HG03439 (cell line): ENCODE measurements around the gene PSG1.
"Not testable (repeated sequence)": the region's sequence is repeated elsewhere in the genome, so short reads cannot be mapped to it uniquely, and the experiment has no call there.

ENCODE experiments used
- ATAC-seq: cut with Tn5 transposase; IDR thresholded peaks from one replicate; pipeline ENCODE4 v1.9.1; 2021; ENCODE audit warnings: mild to moderate bottlenecking, moderate library complexity; ENCODE audit not compliant: unreplicated experiment

PSG1 gene

DNA sequence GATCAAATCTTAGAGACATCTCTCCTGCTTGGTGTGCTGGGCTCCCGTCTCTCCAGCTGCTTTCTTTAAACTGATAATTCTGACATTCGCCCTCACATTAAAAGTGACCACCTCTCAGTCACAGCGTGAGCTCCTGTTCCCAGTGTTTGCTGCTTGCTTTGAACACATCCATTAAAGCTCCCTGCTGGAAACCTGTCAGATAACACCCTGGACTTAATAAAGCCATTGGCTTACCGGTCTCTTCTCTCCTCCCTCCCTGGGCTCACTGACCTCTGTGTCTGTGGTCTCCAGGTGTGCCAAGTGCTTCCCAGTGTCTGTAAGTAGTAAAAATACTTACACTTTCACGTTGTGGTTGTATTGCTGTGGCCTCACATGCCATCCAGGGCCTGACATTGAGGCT is 2.5 kb upstream of the PSG1 start:
- not testable (repeated sequence) for ATAC-seq

GRCh38 chr19:42881279-42881678 is 1.8 kb upstream of the PSG1 start:
- not testable (repeated sequence) for ATAC-seq

GRCh38 chr19:42880621-42881020 is 1.1 kb upstream of the PSG1 start:
- not testable (repeated sequence) for ATAC-seq

GRCh38 chr19:42876596-42876995 is 2.9 kb downstream of the PSG1 start:
- not testable (repeated sequence) for ATAC-seq

DNA sequence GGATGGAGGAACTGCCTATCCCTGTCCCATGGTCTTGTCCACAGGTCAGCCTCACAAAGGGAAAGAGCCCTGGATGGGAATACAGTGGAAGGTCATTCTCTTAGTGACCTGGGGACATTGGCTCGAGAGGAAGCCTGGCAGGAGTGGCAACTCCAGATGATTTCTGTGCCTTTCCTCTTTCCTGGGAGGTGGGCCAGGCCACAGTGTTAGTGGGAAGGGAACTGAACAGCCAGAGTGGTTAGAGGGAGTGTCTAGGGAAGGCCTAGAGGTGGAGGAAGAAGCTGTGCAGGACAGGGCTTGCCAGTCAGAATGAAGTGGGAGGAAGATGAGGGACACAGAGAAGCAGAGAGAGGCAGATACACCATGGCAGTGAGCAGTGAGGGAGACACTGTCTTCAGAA is 3.6 kb downstream of the PSG1 start:
- ATAC-seq = not testable (repeated sequence)

GRCh38 chr19:42874901-42875813 is 4.4 kb downstream of the PSG1 start:
- ATAC-seq = not testable (repeated sequence)

DNA sequence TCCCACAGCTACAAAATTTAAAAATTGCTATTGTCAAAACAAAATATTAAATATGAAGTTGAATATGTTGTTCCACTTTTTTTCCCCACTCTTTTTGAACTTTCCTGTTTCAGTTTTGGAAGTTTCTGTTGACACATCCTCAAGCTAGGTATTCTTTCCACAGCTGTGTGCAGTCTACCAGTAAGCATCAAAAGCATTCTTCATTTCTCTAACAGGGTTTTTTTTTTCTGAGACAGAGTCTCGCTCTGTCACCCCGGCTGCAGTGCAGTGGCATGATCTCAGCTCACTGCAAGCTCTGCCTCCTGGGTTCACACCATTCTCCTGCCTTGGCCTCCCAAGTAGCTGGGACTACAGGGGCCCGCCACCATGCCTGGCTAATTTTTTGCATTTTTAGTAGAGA is 5.4 kb downstream of the PSG1 start:
- ATAC-seq = not testable (repeated sequence)

DNA sequence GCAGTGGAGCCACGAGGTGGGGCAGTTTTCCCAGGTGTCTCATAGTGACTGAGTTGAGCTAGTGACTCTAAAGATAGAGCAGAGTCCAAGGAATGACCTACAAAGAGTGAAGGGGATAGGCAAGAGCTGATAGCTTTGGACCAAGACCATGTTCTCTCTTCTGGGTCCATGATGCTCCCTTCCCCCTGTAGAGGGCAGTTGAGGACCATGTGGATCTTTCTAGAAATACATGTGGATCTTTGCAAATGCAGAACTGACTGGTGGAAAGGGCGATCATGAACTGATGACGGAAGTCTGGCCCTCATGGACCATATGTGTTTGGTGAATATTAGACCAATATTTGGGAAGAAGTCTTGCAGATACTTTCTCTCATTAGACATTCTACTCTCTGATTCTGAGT is 6.9 kb downstream of the PSG1 start:
- ATAC-seq = no peak

DNA sequence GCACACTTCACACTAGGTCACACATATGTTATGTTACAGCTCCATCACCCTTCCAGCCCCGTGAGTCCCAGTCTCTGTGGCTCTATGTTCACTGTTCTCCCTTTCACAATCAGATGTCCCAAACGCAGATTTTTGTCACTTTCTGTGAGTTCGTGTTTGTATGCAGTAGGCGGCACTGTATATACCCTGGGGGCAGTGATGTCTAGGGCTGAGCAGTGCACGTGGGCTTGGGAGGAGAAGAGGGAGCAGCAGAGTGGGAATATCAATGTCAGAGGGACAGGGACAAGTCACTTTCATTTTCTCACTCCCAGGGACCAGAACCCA is 22.0 kb downstream of the PSG1 start:
- ATAC-seq = no peak

DNA sequence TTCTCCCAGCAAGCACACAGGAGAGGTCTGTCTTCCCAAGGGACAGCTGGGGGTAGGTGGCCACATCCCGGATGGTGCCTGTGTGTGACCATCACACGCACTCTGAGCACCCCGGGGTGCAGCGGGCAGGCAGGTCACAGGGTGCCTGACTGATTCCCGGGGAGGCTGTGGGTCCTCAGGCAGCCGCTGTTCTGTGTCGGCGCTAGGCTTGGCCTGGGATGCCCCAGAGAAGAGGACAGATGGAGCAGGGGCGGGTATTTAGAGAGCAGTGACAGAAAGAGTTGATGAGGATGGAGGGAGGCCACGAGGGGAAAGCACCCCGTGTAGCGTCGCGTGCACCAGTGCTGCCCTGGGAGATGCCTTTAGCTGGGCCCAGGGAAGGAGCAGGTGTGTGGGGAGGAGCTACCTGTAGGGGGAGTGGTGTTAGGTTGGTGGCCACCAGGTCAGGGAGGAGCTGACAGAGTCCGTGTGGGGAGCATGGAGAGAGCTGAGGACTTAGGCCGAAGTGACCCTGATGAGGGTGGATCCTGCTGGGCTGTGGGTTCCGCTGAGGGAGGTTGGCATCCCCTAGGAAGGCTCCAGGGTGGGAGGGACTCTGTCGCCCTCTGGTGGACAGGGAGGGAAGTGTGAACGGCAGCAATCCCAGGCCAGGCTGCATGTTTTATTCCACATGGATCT is 22.5 kb downstream of the PSG1 start:
- ATAC-seq = not testable (repeated sequence)

DNA sequence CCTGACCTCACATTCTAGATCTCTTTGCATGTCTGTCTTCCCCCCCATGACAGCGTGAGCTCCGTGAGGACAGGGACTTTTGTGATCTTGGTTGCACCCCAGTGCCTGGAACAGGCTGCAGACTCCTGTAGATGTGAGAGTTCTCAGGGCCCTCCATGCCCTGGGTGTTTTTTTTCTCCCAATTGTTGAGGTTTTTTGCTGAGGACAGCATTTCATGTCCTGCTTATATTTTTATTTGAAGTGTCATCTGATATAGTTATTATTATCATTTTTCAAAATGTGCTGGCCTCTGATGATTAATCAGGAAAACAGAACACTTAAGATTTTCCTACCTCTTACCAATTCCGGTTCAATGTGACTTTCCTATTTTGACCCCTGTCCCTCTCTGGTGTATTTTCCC is 24.8 kb downstream of the PSG1 start:
- ATAC-seq = not testable (repeated sequence)

DNA sequence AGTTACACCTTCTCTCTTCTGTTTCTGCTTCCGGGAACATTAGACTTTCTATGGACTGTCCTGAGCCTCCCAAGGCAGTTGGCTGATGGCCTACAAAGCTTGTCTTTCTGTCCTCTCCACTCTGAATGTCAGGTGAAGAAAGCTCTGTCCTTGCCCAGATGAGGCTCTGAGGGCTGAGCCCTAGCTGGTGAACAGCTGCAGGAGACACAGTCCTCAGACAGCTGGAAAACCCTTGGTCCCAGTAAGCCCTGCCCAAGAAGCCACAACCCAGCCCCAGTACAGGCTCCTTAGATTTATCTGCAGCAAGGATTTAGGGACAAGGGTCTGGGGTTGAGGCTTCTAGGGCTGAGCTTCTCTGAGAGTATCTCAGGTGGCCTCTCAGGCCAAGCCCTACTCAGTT is 26.3 kb downstream of the PSG1 start:
- ATAC-seq = not testable (repeated sequence)

DNA sequence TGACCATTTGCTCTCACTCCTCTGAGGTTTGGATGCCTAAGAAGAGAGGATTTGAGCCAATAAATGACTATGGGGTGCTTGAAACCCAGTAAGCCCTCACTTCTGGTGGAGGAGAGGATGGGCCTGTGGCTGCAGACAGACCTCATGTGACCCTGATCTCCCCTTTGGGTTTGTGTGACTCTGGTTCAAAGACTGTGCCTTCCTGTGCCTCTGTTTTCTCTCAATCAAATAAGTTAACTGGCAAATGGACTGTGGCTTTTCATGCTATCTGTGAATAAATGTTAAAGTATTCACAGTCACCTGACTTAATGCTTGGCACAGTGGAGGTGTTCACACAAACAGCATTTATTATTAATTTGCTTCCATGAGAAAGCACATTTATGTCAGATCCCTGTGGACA is 26.7 kb downstream of the PSG1 start:
- not testable (repeated sequence) for ATAC-seq

GRCh38 chr19:42851718-42852280 is 27.7 kb downstream of the PSG1 start:
- ATAC-seq = not testable (repeated sequence)

- ATAC-seq = no peak
These were observed 28.4 kb downstream of the PSG1 start for GRCh38 chr19:42850981-42851717.

- ATAC-seq = no peak
These were observed 32.9 kb downstream of the PSG1 start for GRCh38 chr19:42846597-42846996.

GRCh38 chr19:42843631-42844030 is 35.9 kb downstream of the PSG1 start:
- not testable (repeated sequence) for ATAC-seq

DNA sequence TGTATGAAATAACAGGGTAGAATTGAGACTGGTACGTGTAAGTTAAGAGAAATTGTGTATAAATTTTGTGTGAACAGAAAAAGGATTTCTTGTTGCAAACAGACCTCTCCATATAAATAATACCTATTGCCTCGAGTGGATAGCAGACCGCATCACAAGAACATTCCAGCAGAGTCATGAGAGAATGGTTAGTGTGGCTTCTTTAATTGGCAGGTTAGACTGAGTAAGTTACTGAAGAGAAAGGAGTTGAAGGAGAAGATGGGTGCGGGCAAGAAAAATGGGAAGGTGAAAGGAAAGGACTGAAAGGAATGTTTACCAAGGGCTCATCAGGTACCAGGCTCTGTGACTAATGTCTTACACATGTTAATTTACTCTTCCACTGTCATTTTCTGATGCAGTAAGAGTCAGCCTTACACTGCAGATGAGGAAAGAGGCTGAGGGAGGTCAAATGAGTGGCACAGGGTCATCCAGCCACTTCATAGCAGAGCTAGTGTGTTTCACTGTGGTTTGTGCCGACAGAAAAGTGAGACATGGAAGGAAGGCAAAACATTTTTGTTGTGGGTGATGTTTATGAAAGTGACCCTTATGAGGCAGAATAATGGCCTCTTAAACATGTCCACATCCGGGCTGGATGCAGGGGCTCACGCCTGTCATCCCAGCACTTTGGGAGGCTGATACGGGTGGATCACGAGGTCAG is 46.6 kb downstream of the PSG1 start:
- not testable (repeated sequence) for ATAC-seq

DNA sequence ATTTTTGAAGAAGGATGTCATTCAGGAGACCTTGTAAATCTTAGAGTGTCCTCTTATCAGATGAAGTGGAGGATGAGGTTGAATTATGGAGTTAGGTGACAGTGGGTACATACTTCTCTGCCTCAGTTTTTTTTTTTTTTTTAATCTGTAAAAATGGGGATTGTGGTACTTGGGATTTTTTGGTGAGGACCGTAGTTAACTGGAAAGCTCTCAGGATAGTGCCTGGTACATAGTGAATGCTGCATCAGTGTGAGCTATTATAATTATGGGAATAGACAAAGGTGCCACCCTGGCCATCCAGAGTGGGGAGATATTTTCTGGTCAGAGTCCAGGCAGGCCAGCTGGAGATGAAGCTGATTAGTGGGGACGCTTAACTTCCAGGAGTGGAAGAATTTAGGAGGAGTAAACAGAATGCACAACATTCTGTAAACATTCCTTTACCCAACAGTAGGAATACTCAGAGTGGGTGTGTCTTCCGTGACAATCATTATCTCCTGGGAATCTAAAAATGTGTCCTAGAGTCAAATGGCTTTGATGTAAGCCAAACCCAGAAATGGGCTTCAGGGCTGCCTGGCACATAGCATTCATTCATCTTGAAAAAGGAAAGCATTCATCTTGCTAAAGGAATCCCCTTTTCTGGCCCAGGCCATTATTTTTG is 47.4 kb downstream of the PSG1 start:
- ATAC-seq = not testable (repeated sequence)
